T-cell (primary cell): ENCODE data around the gene S100A3. TPM values are rescaled to one million over a fixed set of nuclear protein-coding genes. Genes with fewer than 3 reads are reported as not detected.
A peak's percentile ranks its signal among the peaks of the same experiment; 100 is the strongest.

Experiments
- ATAC-seq, 4 experiments: fragments of 200-7000 bp in 3 of 4; fragments of 150-1000 bp in 1 of 4; cut with Tn5 transposase; replicated peaks in 1 of 4; 1 replicate in 3 of 4; 2 replicates in 1 of 4; pipeline ENCODE4 v1.10.0; 2021; ENCODE audit warnings: moderate library complexity in 3 of 4, mild to moderate bottlenecking in 2 of 4, moderate number of reproducible peaks in 1 of 4
- CTCF ChIA-PET, 2 donors: fragments of 300-600 bp; sonication (Branson Sonifier 250); formaldehyde crosslinking; loops; one replicate each; lab custom pipeline; 2022; ENCODE audit warnings: antibody characterized with exemption in 2 of 2; lab: Charles Lee
- POLR2A ChIA-PET, 2 donors: fragments of 300-600 bp; sonication (Branson Sonifier 250); formaldehyde crosslinking; loops; one replicate each; lab custom pipeline; 2022; ENCODE audit warnings: antibody characterized with exemption in 2 of 2; lab: Charles Lee
- DNase-seq, 35 experiments: peaks; one replicate each; pipeline versions ENCODE4 v3.0.0 to v3.0.0-alpha.2; 2013 to 2023
- H3K27ac ChIP-seq: one replicate; pipeline ENCODE4 v1.5.1; 2013; ENCODE audit warnings: low read length
- H3K27me3 ChIP-seq, 2 experiments: replicated peaks in 1 of 2; 1 replicate in 1 of 2; 2 replicates in 1 of 2; pipeline versions ENCODE4 v1.6.1 to v1.7.0; 2013; ENCODE audit warnings: low read length in 1 of 2, mixed read lengths in 1 of 2; ENCODE audit not compliant: control insufficient read depth in 2 of 2, insufficient read depth in 2 of 2; ENCODE audit errors: extremely low read depth in 1 of 2
- H3K36me3 ChIP-seq, 2 donors: 1 replicate in 1 of 2; 2 replicates in 1 of 2; pipeline versions ENCODE4 v1.6.1 to v1.7.0; 2013; ENCODE audit warnings: low read length in 1 of 2; ENCODE audit not compliant: control insufficient read depth in 2 of 2, insufficient read depth in 1 of 2; ENCODE audit errors: extremely low read depth in 1 of 2
- H3K4me1 ChIP-seq, 2 experiments: 1 replicate in 1 of 2; 2 replicates in 1 of 2; pipeline versions ENCODE4 v1.6.1 to v1.7.0; 2013; ENCODE audit warnings: low read length in 2 of 2, mixed read lengths in 1 of 2; ENCODE audit not compliant: insufficient read depth in 2 of 2, control insufficient read depth in 1 of 2; ENCODE audit errors: extremely low read depth in 1 of 2
- H3K4me3 ChIP-seq, 2 donors: 1 replicate in 1 of 2; 2 replicates in 1 of 2; pipeline versions ENCODE4 v1.5.1 to v1.7.0; 2013; ENCODE audit warnings: mild to moderate bottlenecking in 2 of 2, low read length in 1 of 2, moderate library complexity in 1 of 2; ENCODE audit not compliant: control insufficient read depth in 1 of 2; ENCODE audit errors: extremely low read depth in 1 of 2
- H3K9me3 ChIP-seq: 2 replicates; pipeline ENCODE4 v1.7.0; 2013
- H3K27ac Mint-ChIP-seq, 2 donors: one replicate each; pipeline ENCODE4 v1.8.0; 2020 to 2021; ENCODE audit warnings: mild to moderate bottlenecking in 2 of 2, mixed read lengths in 2 of 2
- H3K27me3 Mint-ChIP-seq, 2 donors: one replicate each; pipeline ENCODE4 v1.8.0; 2021 to 2022; ENCODE audit warnings: mixed read lengths in 2 of 2
- H3K36me3 Mint-ChIP-seq: one replicate; pipeline ENCODE4 v1.8.0; 2021; ENCODE audit warnings: mixed read lengths
- H3K4me1 Mint-ChIP-seq, 3 donors: one replicate each; pipeline ENCODE4 v1.8.0; 2020 to 2022; ENCODE audit warnings: mixed read lengths in 3 of 3, mild to moderate bottlenecking in 1 of 3
- H3K4me3 Mint-ChIP-seq, 3 donors: one replicate each; pipeline ENCODE4 v1.8.0; 2020 to 2022; ENCODE audit warnings: mild to moderate bottlenecking in 3 of 3, mixed read lengths in 3 of 3, moderate library complexity in 3 of 3
- H3K9me3 Mint-ChIP-seq, 3 donors: one replicate each; pipeline ENCODE4 v1.8.0; 2020 to 2022; ENCODE audit warnings: mixed read lengths in 3 of 3
- WGBS: methylation state at CpG from one replicate; pipeline ENCODE4 v1.1.5; 2013; ENCODE audit warnings: missing lambda C conversion rate; ENCODE audit not compliant: insufficient coverage; 5-methylcytosine and 5-hydroxymethylcytosine counted together
- total RNA-seq, 35 experiments: library from RNA in 6 of 35; stranded (reverse) in 6 of 35; fragments of 120-200 nt in 1 of 35; gene quantifications; one replicate each; pipeline versions ENCODE4 v1.2.1 to v1.2.4 and lab custom pipeline; 2013 to 2026

S100A3 gene
- total RNA-seq, 5 donors from 2014 or later (not counting 1 experiment from before 2014, with no cell fraction given): not detected

- no peaks in the 10 kb centered on the region for H3K9me3 Mint-ChIP-seq
- H3K4me3 Mint-ChIP-seq: peak within 1 kb of the TSS; percentile 90 to 94 (median 94)
- POLR2A ChIA-PET: interaction anchor here (0.5 to 2.8 kb wide), 5 partner anchors 10 to 836 kb away, joined by 3 to 14 read pairs (median 6); partner anchors contain the start of genes S100A2 (in 1 of the 2) and S100A4 (in 1 of the 2)
- CTCF ChIA-PET: interaction anchor here (0.5 to 2.7 kb wide), 8 partner anchors 9 to 1256 kb away, joined by 3 to 28 read pairs (median 5); partner anchors contain the start of gene S100A4 (in 1 of the 2)
- H3K27ac Mint-ChIP-seq: peak within 1 kb of the TSS; percentile 99
- H3K36me3 ChIP-seq: peaks cover 3 to 14% of the 10 kb centered on the region in 2 donors
- H3K9me3 ChIP-seq: no peaks in the 10 kb centered on the region
- H3K4me1 Mint-ChIP-seq: peaks cover 69 to 86% (median 81%) of the 10 kb centered on the region in 3 donors
- H3K27ac ChIP-seq: peak within 1 kb of the TSS; percentile 96
- peaks cover 17% of the 10 kb centered on the region for H3K36me3 Mint-ChIP-seq
- peaks cover 39 to 69% of the 10 kb centered on the region in 2 experiments for H3K4me1 ChIP-seq
- no peaks in the 10 kb centered on the region for H3K27me3 ChIP-seq
- DNase-seq (peak in 31 of 35 experiments; percentile 8 to 62 (median 27)), ATAC-seq (peak; percentile 54 to 70 (median 66))
- peak within 1 kb of the TSS; percentile 86 to 94 for H3K4me3 ChIP-seq
- H3K27me3 Mint-ChIP-seq: no peaks in the 10 kb centered on the region
- 8% methylated on average over 16 of the region's 18 CpGs for whole genome bisulfite sequencing
Measured at GRCh38 chr1:153535242-153536011, 13.6 kb downstream of the S100A3 start, which contains the start of gene S100A6. Gene S100A6 (minus strand): TSS chr1:153535991. CDS start chr1:153535339, 652 bp downstream.

GRCh38 chr1:153534925-153535241, 14.2 kb downstream of the S100A3 start:
- WGBS: no CpG with 5 or more reads among the region's 3 CpGs
- DNase-seq (no peak), ATAC-seq (no peak)
- CTCF ChIA-PET: interaction anchor here (0.6 to 2.7 kb wide), 5 partner anchors 10 to 38 kb away, joined by 4 to 28 read pairs (median 6); partner anchors contain the start of gene S100A4 (in 1 of the 2)
- POLR2A ChIA-PET: interaction anchor here (0.6 to 2.8 kb wide), 3 partner anchors 10 to 836 kb away, joined by 4 to 14 read pairs (median 8); partner anchors contain the start of genes S100A2 (in 1 of the 2) and S100A4 (in 1 of the 2)
- peaks cover 34 to 63% of the 10 kb centered on the region in 2 experiments for H3K4me1 ChIP-seq
- Mint-ChIP-seq H3K4me1 (peaks cover 64 to 83% (median 77%) of the 10 kb centered on the region in 3 donors), H3K27me3 (no peaks in the 10 kb centered on the region), H3K4me3 (peak overlapping the region; percentile 90 to 94 (median 94)), H3K36me3 (peaks cover 17% of the 10 kb centered on the region), H3K27ac (peak overlapping the region; percentile 91 to 97), H3K9me3 (no peaks in the 10 kb centered on the region)
- H3K36me3 ChIP-seq: peaks cover 3 to 14% of the 10 kb centered on the region in 2 donors
- H3K4me3 ChIP-seq: peak overlapping the region; percentile 86 to 94
- peak overlapping the region; percentile 96 for H3K27ac ChIP-seq
- H3K9me3 ChIP-seq: no peaks in the 10 kb centered on the region
- no peaks in the 10 kb centered on the region for H3K27me3 ChIP-seq

- no peak for DNase-seq
- ATAC-seq: no peak
- peaks cover 59 to 78% (median 72%) of the 10 kb centered on the region in 3 donors for H3K4me1 Mint-ChIP-seq
- peak overlapping the region; percentile 91 to 97 for H3K27ac Mint-ChIP-seq
- ChIA-PET POLR2A (interaction anchor here in 1 of 2 donors (2.8 kb wide), 1 partner anchor 11 kb away, joined by 14 read pairs; the partner anchor contains the start of gene S100A4), CTCF (interaction anchor here (0.6 to 2.8 kb wide), 8 partner anchors 10 to 220 kb away, joined by 3 to 28 read pairs (median 6); partner anchors contain the start of gene S100A4 (in 1 of the 2))
- H3K36me3 Mint-ChIP-seq: peaks cover 20% of the 10 kb centered on the region
- H3K27ac ChIP-seq: peak overlapping the region; percentile 96
- H3K27me3 ChIP-seq: no peaks in the 10 kb centered on the region
- peaks cover 3 to 14% of the 10 kb centered on the region in 2 donors for H3K36me3 ChIP-seq
- WGBS: 89% methylated on average over 6 of the region's 7 CpGs
- no peaks in the 10 kb centered on the region for H3K9me3 Mint-ChIP-seq
- no peaks in the 10 kb centered on the region for H3K27me3 Mint-ChIP-seq
- H3K9me3 ChIP-seq: no peaks in the 10 kb centered on the region
- H3K4me3 ChIP-seq: peak overlapping the region; percentile 86 to 94
- peak overlapping the region; percentile 90 to 94 (median 94) for H3K4me3 Mint-ChIP-seq
- peaks cover 33 to 58% of the 10 kb centered on the region in 2 experiments for H3K4me1 ChIP-seq
Measured at GRCh38 chr1:153534226-153534924, 14.7 kb downstream of the S100A3 start.

- Mint-ChIP-seq H3K36me3 (peaks cover 26% of the 10 kb centered on the region), H3K27me3 (no peaks in the 10 kb centered on the region), H3K4me1 (peaks cover 57 to 79% (median 70%) of the 10 kb centered on the region in 3 donors), H3K4me3 (peak overlapping the region; percentile 90 to 94 (median 94)), H3K27ac (peak overlapping the region; percentile 91 to 97), H3K9me3 (no peaks in the 10 kb centered on the region)
- H3K27me3 ChIP-seq: no peaks in the 10 kb centered on the region
- peak in 1 of 35 experiments; percentile 31 for DNase-seq
- CTCF ChIA-PET: interaction anchor here (0.5 to 3.2 kb wide), 15 partner anchors 7 to 221 kb away, joined by 3 to 35 read pairs (median 8); partner anchors contain the start of genes S100A4 (in 2 of the 2), CHTOP (in 1 of the 2) and S100A5 (in 1 of the 2)
- peaks cover 3 to 14% of the 10 kb centered on the region in 2 donors for H3K36me3 ChIP-seq
- H3K4me3 ChIP-seq: peak overlapping the region in 1 of 2 donors; percentile 21
- no peak for ATAC-seq
- WGBS: 65% methylated on average over 6 of the region's 13 CpGs
- POLR2A ChIA-PET: interaction anchor here (1.1 to 1.9 kb wide), 2 partner anchors 35 to 100 kb away, joined by 3 to 7 read pairs; partner anchors contain the start of gene CHTOP (in 1 of the 2)
- peak overlapping the region; percentile 96 for H3K27ac ChIP-seq
- no peaks in the 10 kb centered on the region for H3K9me3 ChIP-seq
- peaks cover 33 to 58% of the 10 kb centered on the region in 2 experiments for H3K4me1 ChIP-seq
Measured at GRCh38 chr1:153533689-153534201, 15.3 kb downstream of the S100A3 start.

GRCh38 chr1:153532769-153533599, 16.1 kb downstream of the S100A3 start:
- ATAC-seq (peak; percentile 9 to 39 (median 24)), DNase-seq (peak; percentile 46 to 87 (median 72))
- H3K9me3 ChIP-seq: no peaks in the 10 kb centered on the region
- Mint-ChIP-seq H3K9me3 (no peaks in the 10 kb centered on the region), H3K27ac (peak overlapping the region; percentile 91 to 97), H3K4me1 (peaks cover 57 to 74% (median 65%) of the 10 kb centered on the region in 3 donors), H3K4me3 (peak overlapping the region; percentile 90 to 94 (median 94)), H3K27me3 (no peaks in the 10 kb centered on the region), H3K36me3 (peaks cover 28% of the 10 kb centered on the region)
- WGBS: 30% methylated on average over 16 of the region's 34 CpGs
- ChIA-PET CTCF (interaction anchor here (0.5 to 3.2 kb wide), 20 partner anchors 8 to 1253 kb away, joined by 3 to 35 read pairs (median 8); partner anchors contain the start of genes S100A4 (in 2 of the 2), S100A5 (in 2 of the 2) and CHTOP (in 1 of the 2)), POLR2A (interaction anchor here (0.6 to 1.9 kb wide), 5 partner anchors 11 to 200 kb away, joined by 3 to 7 read pairs (median 4); partner anchors contain the start of gene CHTOP (in 1 of the 2))
- H3K4me1 ChIP-seq: peaks cover 33 to 58% of the 10 kb centered on the region in 2 experiments
- peak overlapping the region in 1 of 2 donors; percentile 21 for H3K4me3 ChIP-seq
- H3K27me3 ChIP-seq: no peaks in the 10 kb centered on the region
- H3K36me3 ChIP-seq: peaks cover 3 to 14% of the 10 kb centered on the region in 2 donors
- H3K27ac ChIP-seq: peak overlapping the region; percentile 96
